ENCODE measurements around the gene MAPKAP1.

MAPKAP1 gene

DNA sequence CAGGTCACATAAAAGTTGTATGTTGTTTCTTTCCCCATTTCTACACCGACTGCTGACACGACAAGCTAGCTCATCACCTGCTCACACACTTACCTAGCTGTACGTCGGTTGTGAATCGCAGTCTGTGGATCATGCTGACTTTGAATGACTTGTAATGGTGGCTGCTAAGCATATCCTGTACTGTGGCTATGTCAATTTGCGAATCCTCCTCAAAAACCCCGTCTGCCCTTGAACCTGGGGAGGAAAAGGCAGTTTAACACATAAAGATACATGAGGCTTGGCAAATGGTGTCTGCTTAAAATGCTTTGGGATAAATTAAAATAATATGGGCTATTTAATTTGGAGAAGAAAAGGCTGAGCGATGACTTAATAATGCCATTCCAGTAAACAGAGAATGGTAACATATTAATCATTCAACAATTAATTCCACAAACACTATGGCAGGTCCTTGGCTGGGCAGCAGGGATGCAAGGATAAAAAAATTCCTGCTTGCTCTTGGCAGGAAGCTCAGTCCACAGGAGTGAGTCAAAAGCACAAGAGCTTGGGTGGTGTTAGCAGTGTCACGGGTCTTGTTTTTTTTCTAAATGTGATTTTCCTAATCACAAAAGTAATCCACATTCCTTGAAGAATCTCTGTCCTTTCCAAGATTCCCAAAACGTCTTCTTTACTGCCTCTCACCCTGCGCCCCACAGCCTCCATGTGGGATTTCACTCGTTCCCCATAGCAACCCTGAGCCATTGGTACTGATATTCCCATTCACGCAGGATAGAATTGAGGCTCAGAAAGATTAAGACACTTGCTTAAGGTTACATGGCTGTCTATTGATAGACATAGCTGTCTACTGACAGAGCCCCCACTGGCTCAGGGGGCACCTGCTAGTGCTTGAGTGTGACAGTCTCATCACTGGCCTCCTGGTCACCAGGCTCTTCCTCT, 222.4 kb downstream of the MAPKAP1 start:
- TF ChIP-seq ZFP30 (CRISPR knock-in tag; IDR thresholded peaks at IDR 0.05) = no peak
- TF ChIP-seq ZC3H10 (CRISPR knock-in tag; IDR thresholded peaks at IDR 0.05) = peak; percentile 69; the same call in 1 of the 2 replicates
- peak; percentile 66 for TF ChIP-seq ISL1 (CRISPR knock-in tag; IDR thresholded peaks at IDR 0.05)
- ATAC-seq = peak; percentile 91

DNA sequence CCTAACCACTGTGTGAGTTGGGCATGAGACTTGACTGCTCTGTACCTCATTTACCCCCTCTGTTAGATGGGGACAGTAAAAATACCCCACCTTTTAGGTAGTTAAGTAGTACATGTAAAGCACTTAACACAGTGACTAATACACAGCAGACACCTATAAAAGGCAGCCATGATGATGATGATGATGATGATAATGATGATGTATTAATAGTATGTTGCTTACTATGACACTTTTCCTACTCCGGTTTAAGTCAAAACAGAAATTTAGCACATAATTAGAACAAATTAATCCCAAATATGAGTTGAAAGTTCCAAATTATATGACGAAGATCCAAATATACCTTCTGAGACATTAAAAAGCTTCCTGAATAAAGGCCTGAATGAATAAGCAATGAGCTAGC, 223.3 kb downstream of the MAPKAP1 start:
- no peak for ATAC-seq
- no peak for TF ChIP-seq ESRRG (CRISPR knock-in tag; IDR thresholded peaks at IDR 0.05)
- TF ChIP-seq GLIS3 (CRISPR knock-in tag; IDR thresholded peaks at IDR 0.05) = no peak
- TF ChIP-seq TSHZ2 (CRISPR knock-in tag; IDR thresholded peaks at IDR 0.05) = no peak
- no peak for TF ChIP-seq BACH2 (CRISPR knock-in tag; IDR thresholded peaks at IDR 0.05; ENCODE audit: borderline replicate concordance)
- TF ChIP-seq OSR1 (CRISPR knock-in tag; IDR thresholded peaks at IDR 0.05) = no peak
- no peak for TF ChIP-seq CSDC2 (CRISPR knock-in tag; IDR thresholded peaks at IDR 0.05)
- TF ChIP-seq ZNF70 (CRISPR knock-in tag; IDR thresholded peaks at IDR 0.05) = no peak
- TF ChIP-seq SNAI2 (CRISPR knock-in tag; IDR thresholded peaks at IDR 0.05) = no peak
- TF ChIP-seq CREB5 (CRISPR knock-in tag; IDR thresholded peaks at IDR 0.05; ENCODE audit: low read depth) = no peak
- TF ChIP-seq ARNTL (CRISPR knock-in tag; IDR thresholded peaks at IDR 0.05; ENCODE audit: borderline replicate concordance, low read depth) = no peak
- no peak for TF ChIP-seq TCF4 (CRISPR knock-in tag; IDR thresholded peaks at IDR 0.05; ENCODE audit: borderline replicate concordance)
- no peak for TF ChIP-seq ZFP30 (CRISPR knock-in tag; IDR thresholded peaks at IDR 0.05)
- TF ChIP-seq TOX (CRISPR knock-in tag; IDR thresholded peaks at IDR 0.05; ENCODE audit: borderline replicate concordance) = no peak
- no peak for TF ChIP-seq ZFP3 (CRISPR knock-in tag; IDR thresholded peaks at IDR 0.05)
- no peak for TF ChIP-seq ZNF565 (CRISPR knock-in tag; conservative IDR thresholded peaks at IDR 0.05; ENCODE audit: low read depth)
- TF ChIP-seq ISL1 (CRISPR knock-in tag; IDR thresholded peaks at IDR 0.05) = no peak
- no peak for TF ChIP-seq ZC3H10 (CRISPR knock-in tag; IDR thresholded peaks at IDR 0.05)

- no peak for ATAC-seq
- TF ChIP-seq, protein P1, sequence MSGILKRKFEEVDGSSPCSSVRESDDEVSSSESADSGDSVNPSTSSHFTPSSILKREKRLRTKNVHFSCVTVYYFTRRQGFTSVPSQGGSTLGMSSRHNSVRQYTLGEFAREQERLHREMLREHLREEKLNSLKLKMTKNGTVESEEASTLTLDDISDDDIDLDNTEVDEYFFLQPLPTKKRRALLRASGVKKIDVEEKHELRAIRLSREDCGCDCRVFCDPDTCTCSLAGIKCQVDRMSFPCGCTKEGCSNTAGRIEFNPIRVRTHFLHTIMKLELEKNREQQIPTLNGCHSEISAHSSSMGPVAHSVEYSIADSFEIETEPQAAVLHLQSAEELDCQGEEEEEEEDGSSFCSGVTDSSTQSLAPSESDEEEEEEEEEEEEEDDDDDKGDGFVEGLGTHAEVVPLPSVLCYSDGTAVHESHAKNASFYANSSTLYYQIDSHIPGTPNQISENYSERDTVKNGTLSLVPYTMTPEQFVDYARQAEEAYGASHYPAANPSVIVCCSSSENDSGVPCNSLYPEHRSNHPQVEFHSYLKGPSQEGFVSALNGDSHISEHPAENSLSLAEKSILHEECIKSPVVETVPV (CRISPR knock-in tag; IDR thresholded peaks at IDR 0.05) = no peak
- TF ChIP-seq TOX (CRISPR knock-in tag; IDR thresholded peaks at IDR 0.05; ENCODE audit: borderline replicate concordance) (no peak), ZNF565 (CRISPR knock-in tag; conservative IDR thresholded peaks at IDR 0.05; ENCODE audit: low read depth) (no peak)
These were observed 227.0 kb downstream of the MAPKAP1 start for GRCh38 chr9:125479846-125480615.

GRCh38 chr9:125477089-125477544, 229.9 kb downstream of the MAPKAP1 start:
- no peak for ATAC-seq
- TF ChIP-seq CREB5 (CRISPR knock-in tag; IDR thresholded peaks at IDR 0.05; ENCODE audit: low read depth) = no peak
- TF ChIP-seq SNAI2 (CRISPR knock-in tag; IDR thresholded peaks at IDR 0.05) = no peak
- TF ChIP-seq ZNF70 (CRISPR knock-in tag; IDR thresholded peaks at IDR 0.05) = no peak
- TF ChIP-seq ZFP30 (CRISPR knock-in tag; IDR thresholded peaks at IDR 0.05) = no peak
- no peak for TF ChIP-seq POU6F1 (CRISPR knock-in tag; IDR thresholded peaks at IDR 0.05; ENCODE audit: borderline replicate concordance, low read depth)
- TF ChIP-seq BACH2 (CRISPR knock-in tag; IDR thresholded peaks at IDR 0.05; ENCODE audit: borderline replicate concordance) = no peak
- TF ChIP-seq TOX (CRISPR knock-in tag; IDR thresholded peaks at IDR 0.05; ENCODE audit: borderline replicate concordance) = no peak
- no peak for TF ChIP-seq ZNF565 (CRISPR knock-in tag; conservative IDR thresholded peaks at IDR 0.05; ENCODE audit: low read depth)
- no peak for TF ChIP-seq TSHZ2 (CRISPR knock-in tag; IDR thresholded peaks at IDR 0.05)
- no peak for TF ChIP-seq ZNF8 (CRISPR knock-in tag; IDR thresholded peaks at IDR 0.05)
- no peak for TF ChIP-seq ARNTL (CRISPR knock-in tag; IDR thresholded peaks at IDR 0.05; ENCODE audit: borderline replicate concordance, low read depth)
